Fibroblast of villous mesenchyme (primary cell): Measurements from ENCODE around the gene MPP1. TPM values are rescaled to one million over a fixed set of nuclear protein-coding genes. Genes with fewer than 3 reads are reported as not detected.
"Not testable (repeated sequence)": the region's sequence is repeated elsewhere in the genome, so short reads cannot be mapped to it uniquely, and the experiment has no call there.

Experiments
- DNase-seq: peaks from one replicate; pipeline ENCODE4 v3.0.0-alpha.2; 2010; ENCODE audit warnings: low read depth
- H3K4me3 ChIP-seq: 2 replicates; pipeline ENCODE4 v1.5.1; 2011; ENCODE audit warnings: low read depth, mild to moderate bottlenecking, low read length
- CTCF ChIP-seq: IDR thresholded peaks from 2 replicates; pipeline ENCODE4 v1.5.1; 2012; ENCODE audit warnings: low read depth, mild to moderate bottlenecking, low read length; ENCODE audit not compliant: insufficient read depth
- total RNA-seq: library from RNA; depleted of rRNA; stranded (reverse); fragments of >200 nt; gene quantifications from 2 replicates; pipeline ENCODE4 v1.2.3, GENCODE V29; 2012

The MPP1 gene
- total RNA-seq, 1 donor: 11.7 TPM

- no peak for DNase-seq
- no peak for TF ChIP-seq CTCF
- no peak overlapping the region for H3K4me3 ChIP-seq
Measured at GRCh38 chrX:154821523-154821922, 16.2 kb upstream of the MPP1 start.

- DNase-seq: no peak
- no peak for TF ChIP-seq CTCF
- H3K4me3 ChIP-seq: no peak overlapping the region
Measured at GRCh38 chrX:154819771-154820341, 14.6 kb upstream of the MPP1 start.

GRCh38 chrX:154818916-154819770 lies 13.9 kb upstream of the MPP1 start:
- peak; percentile 5 for DNase-seq
- H3K4me3 ChIP-seq: no peak overlapping the region
- TF ChIP-seq CTCF: no peak

GRCh38 chrX:154817048-154817618 lies 11.8 kb upstream of the MPP1 start:
- not testable (repeated sequence) for DNase-seq, H3K4me3 ChIP-seq

- DNase-seq, H3K4me3 ChIP-seq: not testable (repeated sequence)
Measured at GRCh38 chrX:154816326-154816898, 11.1 kb upstream of the MPP1 start.

GRCh38 chrX:154815274-154815818 lies 10.1 kb upstream of the MPP1 start:
- peak; percentile 66 for DNase-seq
- H3K4me3 ChIP-seq: no peak overlapping the region
- no peak for TF ChIP-seq CTCF

GRCh38 chrX:154813801-154814200 lies 8.5 kb upstream of the MPP1 start:
- DNase-seq: no peak
- H3K4me3 ChIP-seq: no peak overlapping the region
- TF ChIP-seq CTCF: no peak
